Kidney glomerular epithelial cell (primary cell): ENCODE results near the gene AOPEP.
"Not testable (repeated sequence)": the region's sequence is repeated elsewhere in the genome, so short reads cannot be mapped to it uniquely, and the experiment has no call there.

Source experiments
- DNase-seq: peaks from one replicate; lab custom pipeline; 2025; lab: John Stamatoyannopoulos, UW

The AOPEP gene

GRCh38 chr9:94965631-94966030, 239.1 kb downstream of the AOPEP start:
- not testable (repeated sequence) for DNase-seq

GRCh38 chr9:94966046-94966445, 239.5 kb downstream of the AOPEP start:
- not testable (repeated sequence) for DNase-seq

DNA sequence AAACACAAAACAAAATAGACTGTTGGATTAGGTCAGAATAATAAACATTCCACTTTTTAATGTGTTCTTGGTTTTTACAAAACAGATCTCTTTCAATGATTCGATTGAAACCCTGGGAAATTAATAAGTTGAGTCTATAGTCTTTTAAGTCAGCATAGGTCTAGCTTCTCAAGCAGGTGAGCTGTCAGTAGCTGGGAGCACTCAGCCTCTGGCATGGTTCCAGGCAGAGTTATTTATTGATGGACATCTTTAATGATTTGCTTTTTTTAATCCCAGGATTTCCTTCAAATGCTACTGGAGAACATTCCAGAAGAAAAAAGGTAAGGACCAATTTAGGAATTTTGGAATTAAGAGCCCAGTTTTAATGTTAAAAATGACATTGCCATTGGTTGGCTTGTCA, 241.0 kb downstream of the AOPEP start:
- DNase-seq: no peak

DNA sequence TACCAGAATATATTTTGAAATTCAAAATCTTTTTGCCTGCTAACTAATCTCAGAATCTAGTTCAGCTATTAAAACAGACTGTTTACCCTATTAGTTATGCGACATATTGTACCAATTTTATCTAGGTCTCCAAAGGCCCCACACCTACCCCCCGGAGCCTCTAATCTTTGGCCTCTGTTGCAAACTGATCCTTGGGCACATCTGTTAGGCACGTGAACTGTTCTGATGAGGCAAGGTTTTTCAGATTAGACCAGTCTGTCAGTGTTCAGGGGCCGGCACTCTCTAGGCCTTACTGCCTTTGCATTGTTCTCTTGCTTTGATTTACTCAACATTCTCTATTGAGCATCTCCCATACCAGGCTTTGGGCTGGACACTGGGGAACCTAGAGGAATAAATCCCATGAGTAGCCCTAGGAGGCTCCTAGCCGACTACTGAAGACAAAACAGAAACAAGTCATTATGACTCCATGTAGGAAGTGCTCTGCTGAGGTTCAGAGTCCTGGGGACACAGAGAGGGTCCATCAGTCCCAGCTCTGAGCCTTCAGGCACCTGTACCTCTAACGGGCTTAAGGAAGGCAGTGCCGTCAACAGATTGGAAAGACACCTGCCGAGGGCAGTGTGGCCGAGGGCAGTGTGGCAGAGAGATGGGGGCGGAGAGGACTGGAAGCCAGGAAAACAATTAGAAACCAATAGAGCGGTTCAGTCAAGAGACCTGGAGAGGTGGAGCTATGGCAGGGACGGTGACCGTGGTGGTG, 245.1 kb downstream of the AOPEP start:
- DNase-seq: no peak

- DNase-seq: no peak
These were observed 247.0 kb downstream of the AOPEP start for GRCh38 chr9:94973451-94973941.

- no peak for DNase-seq
These were observed 247.8 kb downstream of the AOPEP start for GRCh38 chr9:94974154-94974879.

DNA sequence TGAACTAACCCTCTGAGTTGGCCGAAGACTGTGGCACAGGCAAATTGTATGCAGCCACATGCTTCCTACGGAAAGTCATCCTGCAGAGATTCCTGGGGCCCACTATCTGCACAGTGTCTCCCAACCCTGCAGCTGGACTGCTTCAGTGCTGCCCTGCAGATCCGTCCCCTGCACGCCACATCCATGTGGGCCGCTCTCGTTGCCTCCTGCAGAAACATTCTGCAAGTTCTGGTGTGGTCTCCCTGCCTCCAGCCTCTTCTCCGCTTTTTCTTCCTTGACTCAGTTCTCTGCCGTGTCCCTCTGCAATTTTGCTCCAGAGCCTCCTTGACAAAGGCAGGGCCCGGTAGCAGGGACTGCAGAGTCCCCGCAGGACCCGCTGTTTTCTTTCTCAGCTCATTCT, 249.0 kb downstream of the AOPEP start:
- no peak for DNase-seq

DNA sequence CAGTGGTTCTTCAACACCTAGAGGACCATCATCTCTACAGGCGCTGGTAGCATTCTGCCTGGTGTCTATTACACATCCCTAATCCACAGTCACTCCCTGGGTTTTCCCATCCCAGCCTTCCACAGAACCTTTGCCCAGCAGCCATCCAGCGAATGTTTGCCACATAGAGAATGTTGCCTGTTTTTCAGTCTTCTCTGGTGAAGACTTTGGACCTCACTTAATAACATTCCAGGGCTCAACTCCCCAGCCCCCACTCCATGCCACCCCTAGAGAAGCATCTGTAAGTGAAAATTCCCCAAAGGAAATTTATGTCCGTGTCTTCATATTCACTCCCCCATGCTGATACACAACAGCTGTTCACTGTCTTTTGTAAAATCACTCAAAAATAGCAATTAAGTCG, 249.6 kb downstream of the AOPEP start:
- DNase-seq: no peak

DNA sequence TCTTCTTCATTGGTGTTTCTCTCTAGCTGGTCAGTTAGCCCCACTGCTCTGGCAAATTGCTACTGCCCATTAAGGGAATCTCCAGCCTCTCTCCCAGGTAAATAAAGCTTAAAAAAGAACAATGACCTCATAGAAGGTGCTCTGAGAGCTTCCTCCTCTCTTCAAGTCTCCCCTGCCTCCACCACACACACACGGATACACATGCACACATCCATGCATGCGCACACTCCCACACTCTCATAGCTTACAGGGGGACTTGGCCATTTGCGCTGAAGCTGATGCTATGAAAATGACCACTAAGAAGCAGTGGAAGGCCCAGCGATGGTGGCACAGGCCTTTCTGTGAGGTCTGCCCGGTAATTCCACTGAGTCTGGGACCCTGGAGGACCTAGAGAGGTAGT, 250.9 kb downstream of the AOPEP start:
- DNase-seq: no peak

DNA sequence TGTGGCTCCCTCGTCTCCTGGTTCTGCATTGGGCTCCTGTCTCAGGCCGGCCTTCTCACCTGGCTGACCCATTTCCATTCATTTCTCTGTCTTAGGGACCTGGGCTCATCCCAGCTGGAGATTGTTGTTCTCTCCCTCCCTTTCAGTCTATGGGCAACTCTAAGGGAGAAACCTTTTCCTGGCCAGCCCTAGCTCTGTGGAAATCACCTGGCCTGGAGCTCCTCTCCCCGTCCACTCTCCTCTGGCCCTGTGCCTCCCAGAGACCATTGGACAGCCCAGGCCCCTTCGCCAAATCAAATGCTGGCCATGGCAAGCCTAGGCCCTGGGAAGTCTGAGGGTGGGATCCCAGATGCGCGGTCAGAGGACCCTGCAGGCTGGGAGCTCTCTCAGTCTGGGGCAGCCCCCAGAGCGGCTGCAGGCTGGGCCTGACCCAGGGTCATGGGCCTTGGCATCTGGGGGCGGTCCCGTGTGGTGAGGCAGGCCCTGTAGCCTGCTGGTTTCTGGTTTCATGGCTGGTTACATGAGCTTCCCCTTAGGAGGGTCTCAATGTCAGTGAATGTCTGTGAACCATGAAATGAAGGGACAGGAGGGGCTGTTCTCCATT, 253.5 kb downstream of the AOPEP start:
- no peak for DNase-seq

DNA sequence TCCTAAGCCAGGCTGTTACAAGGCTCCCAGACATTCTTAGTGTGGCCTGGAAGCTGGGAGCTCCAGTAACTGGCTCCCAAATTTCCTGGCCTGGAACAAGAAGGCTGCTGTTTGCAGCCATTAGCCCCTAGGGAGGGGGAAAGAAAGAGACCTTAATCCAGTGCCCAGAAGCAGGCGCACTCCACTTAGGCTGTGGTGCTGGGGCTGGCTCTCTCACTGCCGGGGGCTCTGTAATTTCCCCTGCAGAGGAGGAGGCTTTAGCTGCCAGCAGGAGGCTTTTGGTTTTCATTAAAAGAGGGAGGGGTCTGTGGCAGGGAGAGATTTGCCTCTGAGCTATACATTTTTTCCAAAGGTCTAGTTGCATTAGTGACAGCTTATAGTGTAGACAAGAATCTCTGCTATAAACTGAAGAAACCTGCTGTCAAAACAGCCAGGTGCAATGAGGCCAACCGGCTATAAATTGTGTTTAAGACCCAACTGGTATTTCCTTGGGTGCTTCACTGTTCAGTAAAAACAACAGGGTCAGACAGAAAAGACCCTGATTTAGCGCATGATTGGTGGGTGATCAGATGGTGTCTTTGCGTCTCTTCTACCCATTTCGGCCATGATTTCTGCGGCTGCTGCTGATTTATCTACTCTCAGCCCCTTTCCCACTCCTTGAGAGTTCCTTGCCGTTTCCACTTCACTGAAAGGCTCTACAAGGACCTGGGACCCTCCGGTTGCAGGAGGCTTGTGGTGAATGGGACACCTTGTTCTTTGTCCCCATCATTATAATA, 254.6 kb downstream of the AOPEP start:
- DNase-seq: no peak

GRCh38 chr9:94981723-94982090, 255.2 kb downstream of the AOPEP start:
- no peak for DNase-seq

DNA sequence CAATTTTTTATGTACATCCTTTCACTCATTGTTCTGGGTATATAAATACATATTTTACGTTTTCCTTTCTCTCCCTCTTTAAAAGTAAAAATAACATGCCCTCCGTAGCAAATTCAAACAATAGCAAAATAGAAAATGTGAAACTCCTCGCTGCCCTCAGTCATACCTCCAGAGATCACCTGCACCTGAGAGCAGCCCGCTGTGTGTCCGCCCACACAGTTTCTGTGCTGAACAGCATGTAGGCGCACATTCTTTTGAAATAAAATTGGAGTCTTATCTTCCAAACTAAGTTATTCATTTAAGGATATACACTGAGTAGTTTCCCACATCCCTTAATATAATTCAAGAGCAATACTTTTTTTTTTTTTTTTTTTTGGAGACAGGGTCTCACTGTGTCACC, 255.7 kb downstream of the AOPEP start:
- no peak for DNase-seq

DNA sequence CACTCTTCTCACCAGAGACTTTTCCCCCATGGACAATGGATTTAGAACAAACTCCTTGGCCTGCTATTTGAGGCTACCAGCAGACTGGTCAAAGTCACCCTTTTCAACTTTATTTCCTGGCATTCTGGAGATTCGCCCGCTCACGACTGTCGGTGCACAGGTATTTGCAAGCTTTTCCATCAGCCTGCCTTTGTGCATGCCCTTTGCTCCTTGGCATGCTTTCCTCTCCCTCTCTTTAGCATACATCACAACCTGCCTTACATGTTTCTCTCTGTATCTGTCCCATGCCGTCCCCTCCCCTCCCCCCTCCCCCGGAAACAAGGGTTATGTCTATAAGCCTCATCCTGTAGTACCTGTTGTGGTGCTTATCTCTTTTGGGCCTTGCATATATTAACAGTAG, 257.1 kb downstream of the AOPEP start:
- no peak for DNase-seq

- DNase-seq: no peak
These were observed 258.5 kb downstream of the AOPEP start for GRCh38 chr9:94984891-94985476.

DNA sequence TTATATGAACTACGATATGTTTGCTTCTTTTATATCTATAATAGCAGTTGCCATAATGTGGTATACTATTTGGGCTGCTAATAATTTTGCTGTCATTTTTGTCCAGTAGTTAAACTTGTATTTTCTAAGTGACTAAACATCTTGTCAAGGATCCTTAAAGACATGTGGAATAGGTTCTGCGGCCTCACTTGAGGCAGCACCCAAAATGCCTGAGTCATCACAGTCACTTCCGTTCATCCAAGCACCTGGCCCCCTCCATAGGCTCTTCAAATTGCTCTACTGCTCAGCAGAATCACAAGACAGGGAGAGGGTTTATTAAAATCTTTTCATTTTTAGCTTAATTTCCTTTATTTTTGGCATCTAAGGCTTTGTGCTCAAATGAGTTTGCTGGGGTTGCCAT, 259.1 kb downstream of the AOPEP start:
- no peak for DNase-seq

DNA sequence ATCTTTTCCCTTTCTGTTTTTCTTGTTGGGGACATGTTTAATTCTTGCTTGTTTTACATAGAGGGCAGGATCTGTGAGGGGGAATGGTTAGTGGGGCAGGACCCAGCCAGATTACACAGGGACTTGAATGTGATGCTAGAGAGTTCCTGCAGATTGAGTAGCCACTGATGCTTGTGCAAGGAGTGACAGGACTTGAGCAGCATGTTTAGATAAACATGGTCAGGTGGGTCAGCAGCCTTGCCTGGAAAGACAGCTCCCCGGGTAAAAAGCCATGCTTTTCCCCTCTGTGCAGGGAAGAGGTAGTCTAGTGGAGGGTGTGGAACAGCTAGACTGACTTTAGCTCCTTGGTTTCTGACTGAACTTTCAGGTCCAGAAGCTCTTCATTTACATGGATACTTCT, 261.2 kb downstream of the AOPEP start:
- DNase-seq: no peak

GRCh38 chr9:94990897-94991561, 264.5 kb downstream of the AOPEP start:
- DNase-seq: no peak

DNA sequence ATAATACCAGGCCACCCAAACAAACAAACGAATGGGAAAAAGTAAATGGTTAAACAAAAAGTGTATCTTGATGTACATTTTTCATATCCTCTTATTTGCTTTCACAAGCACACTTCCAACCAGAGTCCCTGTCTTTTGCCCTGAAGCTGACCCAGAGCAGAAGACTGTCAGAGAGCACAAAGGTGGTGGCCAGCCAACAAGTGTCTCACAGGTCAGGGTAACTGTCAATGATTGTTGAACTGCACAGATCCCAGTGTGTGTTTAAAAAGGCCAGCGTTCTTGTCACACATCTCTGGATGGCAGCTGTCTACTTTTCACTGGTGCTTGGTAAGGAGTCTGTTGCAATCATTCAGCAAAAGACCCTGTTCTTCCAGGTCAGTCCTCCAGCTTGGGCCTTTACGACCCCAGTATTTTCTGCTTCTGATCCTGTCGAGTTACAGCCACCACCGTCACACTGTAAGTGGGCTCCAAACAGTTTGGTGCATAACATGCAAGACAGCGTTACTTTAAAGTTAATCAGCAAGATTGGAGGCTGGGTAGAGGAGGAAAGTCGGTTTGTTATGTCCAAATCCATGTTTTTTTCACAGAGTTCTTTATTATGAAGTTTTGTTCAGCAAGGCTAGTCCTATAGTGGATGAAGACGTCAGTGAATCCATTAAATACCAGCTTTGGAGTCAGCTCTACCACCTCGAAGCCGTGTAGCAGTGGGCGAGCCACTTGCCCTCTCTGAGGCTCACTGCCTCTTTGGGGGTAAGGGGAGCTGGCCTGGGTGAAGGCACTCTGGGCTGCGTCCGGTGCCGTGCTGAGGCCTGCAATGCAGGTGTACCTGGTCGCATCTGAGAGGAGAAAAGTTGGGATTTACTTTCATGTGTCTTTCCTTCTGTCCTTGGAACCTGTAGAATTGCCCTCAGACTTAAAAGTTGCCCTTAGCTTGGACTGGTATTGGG, 265.7 kb downstream of the AOPEP start:
- DNase-seq: no peak

- no peak for DNase-seq
These were observed 266.8 kb downstream of the AOPEP start for GRCh38 chr9:94993160-94993820.
